Amygdala (tissue), 56 donors: ENCODE results near the gene GADD45G.
A peak's percentile ranks its signal among the peaks of the same experiment; 100 is the strongest.

Experiments used
- DNase-seq, 56 donors: peaks; one replicate each; lab custom pipeline; 2025; lab: John Stamatoyannopoulos, UW

GADD45G gene

DNA sequence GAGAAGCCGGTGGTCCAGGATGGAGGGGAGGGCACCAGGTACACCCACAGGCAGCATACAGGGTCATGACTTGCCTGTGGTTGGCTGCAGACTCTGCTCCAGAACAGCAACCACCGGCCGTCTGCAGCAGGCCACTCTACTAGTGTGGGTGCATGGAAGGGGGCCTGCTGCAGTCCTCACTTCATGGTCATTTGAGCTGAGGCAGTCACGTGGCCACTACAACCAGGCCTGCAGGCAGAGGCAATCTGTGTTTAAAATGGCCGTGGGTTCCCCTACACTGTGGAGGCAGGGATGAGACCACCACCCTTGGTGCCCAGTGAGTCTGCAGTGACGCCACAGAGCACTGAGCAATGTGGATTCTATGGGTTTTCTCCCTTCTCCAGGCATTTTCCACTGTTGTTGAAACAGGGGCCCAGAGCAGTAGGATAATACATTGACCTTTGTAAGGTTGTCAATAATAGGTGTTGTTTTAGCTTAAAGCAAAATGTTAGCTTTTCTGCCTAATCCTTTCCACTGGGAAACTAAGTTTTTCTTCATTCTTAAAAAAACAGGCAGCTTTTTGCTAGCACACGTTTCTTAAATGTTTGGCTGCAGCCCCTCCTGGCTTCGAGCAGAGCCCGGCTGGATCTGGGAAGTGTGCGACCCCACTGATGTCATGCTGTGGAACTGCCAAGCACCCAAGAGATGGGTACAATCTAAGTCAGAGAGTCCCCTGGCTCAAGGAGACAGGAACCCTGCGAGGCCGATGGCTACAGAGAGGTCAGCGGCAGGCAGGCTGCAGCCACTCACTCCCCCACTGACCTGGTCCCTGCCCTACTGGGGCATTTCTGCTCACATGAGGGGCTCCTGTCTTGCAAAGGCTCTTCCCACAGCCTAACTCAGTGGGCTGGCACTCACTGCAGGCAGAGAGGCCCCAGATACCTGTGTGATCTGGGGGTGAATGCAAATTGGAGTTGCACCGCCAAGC lies 21.2 kb downstream of the GADD45G start:
- DNase-seq: no peak

- DNase-seq: no peak
Measured at GRCh38 chr9:89626741-89627265, 22.0 kb downstream of the GADD45G start.

DNA sequence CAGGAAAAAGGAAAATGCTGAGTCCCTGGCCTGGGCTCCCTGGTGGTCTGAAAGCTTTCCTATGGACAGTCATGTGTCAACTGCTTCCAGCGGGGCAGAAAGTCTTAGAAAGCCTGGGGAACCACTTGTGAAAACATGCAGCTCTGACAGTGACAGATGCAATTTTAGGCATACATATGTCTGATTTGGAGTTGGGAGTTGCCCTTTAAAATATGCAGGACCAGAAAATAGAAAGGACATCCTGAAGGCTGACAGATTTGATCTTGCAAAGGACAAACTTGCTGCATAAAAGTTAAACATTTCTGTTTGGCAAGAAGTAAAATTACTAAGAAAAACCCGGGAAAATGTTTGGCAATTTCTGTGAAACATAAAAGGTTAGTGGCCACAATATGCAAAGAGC lies 23.8 kb downstream of the GADD45G start:
- no peak for DNase-seq

DNA sequence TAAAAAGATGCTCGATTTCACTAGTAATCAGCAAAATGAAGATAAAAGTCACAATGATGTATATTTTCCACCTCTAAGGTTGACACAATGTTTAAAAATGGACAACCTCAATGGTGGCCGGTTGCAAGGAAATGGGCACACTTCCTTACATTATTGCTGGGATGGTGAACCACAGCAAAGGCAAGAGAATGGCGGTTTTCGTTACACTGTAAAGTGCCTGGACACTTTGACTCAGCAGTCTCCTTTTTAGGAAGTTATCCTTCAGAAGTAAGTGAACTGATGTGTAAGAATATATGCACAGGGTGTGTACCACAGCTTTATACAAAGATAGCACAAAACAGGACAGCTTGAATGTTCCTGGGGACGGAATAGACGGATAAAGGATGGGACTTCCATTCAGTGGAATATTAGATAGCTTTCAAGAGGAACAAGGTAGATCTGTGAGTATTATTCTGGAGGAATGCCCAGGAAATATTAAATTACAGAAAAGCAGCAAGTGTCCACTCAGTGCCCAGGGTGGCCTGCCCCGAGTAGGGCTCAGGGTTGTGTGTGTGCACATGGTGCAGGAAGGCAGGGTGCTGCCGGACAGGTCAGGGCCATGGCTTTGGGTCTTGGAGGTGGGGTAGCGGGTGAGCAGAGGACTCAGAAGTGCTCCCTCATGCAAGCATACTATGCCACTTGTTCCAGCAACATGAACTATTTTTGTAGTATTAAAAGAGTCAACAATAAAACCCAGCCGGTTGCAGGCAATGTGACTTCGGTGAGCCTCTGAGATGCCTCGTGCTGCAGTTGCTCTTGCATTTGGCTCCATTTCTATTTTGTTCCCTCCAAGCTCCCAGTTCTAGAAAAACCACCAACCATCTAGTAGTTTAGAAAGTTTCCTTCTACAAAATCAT lies 24.5 kb downstream of the GADD45G start:
- DNase-seq: no peak

DNA sequence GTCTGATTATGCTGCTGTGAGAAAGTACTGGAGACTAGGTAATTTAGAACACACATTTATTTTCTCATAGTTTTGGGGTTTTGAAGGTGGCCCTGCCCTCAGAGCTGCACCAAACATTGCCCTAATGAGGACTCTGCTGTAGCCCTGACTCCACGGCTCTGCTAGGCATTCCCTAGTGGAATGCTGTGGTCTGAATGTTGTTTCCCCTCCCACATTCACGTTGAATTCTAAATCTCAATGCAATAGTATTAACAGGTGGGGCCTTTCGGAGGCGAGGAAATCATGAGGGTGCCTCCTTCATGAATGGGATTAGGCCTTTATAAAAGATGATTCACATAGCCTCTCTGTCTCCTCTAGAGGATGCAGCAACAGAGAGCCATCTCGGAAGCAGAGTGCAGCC lies 25.7 kb downstream of the GADD45G start:
- DNase-seq: no peak

- peak in 10 of 56 donors; percentile 20 to 62 (median 30) for DNase-seq
Measured at GRCh38 chr9:89631384-89631783, 26.6 kb downstream of the GADD45G start.

- no peak for DNase-seq
Measured at GRCh38 chr9:89632192-89632733, 27.5 kb downstream of the GADD45G start.

DNA sequence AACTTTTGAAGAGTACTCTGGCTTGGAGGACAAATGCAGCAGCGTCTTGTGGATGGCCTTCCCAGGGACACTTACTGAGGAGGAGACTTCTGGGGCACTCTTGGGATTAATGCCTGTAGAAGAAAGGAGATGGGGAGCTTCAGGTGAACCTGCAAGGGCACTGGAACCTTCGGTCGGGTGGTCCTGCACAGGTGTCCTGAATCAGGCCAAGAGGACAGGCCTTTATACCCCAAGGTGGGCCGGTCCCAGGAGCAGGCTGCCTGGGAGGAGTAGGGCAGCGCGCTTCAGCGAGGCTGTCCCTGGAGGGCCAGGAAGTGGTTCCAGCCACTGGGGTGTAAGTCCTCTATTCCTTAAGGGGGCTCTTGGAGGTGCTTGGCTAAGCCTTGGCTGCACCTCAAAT lies 27.9 kb downstream of the GADD45G start:
- DNase-seq: no peak

DNA sequence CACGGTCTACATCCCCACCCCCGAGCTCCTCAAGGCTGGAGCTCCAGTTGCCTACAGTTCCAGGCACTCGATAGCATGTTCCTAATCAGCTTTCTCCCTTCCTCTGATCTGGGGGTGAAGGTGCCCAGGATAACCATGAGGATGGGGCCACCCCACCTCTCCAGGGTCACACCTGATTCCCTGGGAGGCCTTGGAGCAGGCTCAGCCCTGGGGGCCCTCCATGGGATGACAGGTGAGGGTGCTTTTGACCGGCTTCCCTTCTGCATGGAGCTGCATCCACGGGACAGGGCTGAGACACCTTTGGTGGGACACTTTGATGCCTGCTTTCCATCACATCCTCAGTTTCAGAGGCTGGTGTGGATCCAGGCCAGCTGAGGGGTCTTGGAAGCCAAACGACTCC lies 28.6 kb downstream of the GADD45G start:
- DNase-seq: no peak

- no peak for DNase-seq
Measured at GRCh38 chr9:89633920-89634319, 29.1 kb downstream of the GADD45G start.

GRCh38 chr9:89634995-89635742 lies 30.4 kb downstream of the GADD45G start:
- peak in 1 of 56 donors; percentile 19 for DNase-seq

- DNase-seq: no peak
Measured at GRCh38 chr9:89635816-89636215, 31.0 kb downstream of the GADD45G start.

DNA sequence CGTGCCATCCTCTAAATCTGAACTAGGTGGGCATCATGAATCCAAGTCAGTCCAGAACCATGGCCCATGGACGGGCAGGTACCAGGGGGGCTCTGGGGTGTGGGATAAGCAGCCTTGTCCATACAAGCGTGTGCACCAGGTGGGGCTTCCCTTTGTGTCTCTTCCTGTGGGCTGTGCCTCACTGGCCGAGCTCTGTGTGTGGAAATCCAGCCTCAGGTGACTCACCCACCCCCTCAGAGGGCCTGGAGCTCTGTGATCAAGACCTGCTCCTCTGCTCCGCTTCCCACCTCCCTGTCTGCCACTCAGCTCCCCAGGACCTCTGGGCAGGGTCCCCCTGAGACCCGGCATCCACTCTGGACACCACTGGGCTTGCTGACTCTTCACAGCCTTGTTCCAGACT lies 33.0 kb downstream of the GADD45G start:
- DNase-seq: no peak

GRCh38 chr9:89638359-89638758 lies 33.5 kb downstream of the GADD45G start:
- DNase-seq: no peak

DNA sequence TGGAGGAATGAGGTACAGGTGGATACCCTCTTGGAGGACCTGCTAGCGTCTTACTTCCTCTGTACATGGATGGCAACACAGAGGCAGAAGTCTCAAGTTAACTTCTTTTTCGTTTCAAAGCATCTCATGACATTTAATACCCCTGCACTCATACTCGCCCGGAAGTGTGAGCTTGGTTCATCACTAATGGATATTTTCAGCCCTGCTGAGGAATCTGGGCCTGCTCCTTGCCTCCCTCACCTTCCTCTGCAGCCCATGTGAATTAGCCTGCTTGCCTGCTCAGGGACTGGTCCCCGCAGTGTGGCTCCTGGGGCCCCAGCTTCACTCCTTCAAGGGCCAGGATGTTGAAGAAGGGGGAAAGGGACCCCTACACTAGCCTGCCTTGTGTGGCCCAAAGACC lies 34.1 kb downstream of the GADD45G start:
- no peak for DNase-seq

GRCh38 chr9:89639367-89639795 lies 34.6 kb downstream of the GADD45G start:
- DNase-seq: peak in 24 of 56 donors; percentile 19 to 72 (median 46)

- DNase-seq: no peak
Measured at GRCh38 chr9:89639961-89640360, 35.1 kb downstream of the GADD45G start.

DNA sequence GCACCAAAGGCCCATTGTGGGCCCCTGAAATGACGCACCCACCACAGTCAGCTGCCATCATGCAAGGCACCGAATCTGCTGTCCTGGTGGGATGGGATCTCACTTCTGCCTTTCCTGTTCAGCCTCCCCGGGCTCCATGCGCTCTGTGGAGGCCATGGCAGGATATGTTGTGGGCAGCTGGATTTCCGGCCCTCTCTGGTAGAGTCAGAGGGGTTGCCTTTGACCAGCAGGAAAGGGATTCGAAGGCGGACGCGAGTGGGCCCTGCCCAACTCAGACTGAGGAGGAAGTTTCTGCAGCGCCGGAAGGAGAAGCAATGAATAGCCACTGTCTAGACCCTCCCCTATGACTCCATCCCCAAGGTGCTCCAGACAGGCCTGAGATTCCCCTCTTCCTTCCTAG lies 35.5 kb downstream of the GADD45G start:
- peak in 6 of 56 donors; percentile 18 to 48 (median 30) for DNase-seq

DNA sequence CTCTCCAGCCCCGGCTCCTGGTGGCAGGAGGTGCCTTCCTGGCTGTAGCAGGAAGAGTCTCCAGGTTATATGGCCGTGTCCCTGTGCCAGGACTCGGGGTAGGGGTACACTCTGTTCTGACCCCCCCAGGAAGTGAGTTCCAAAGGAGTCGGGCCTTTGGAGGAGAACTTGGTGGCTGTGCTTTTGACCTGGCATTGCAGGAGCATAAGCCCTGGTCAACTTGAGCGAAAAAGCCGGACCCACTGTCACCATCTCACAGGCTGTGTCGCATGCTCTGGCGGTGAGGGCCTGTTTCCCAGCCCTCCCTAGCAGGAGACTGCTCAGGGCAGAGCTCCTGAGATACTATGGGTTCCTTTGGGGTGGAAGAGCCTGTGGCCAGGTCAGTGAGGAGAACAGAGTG lies 36.0 kb downstream of the GADD45G start:
- DNase-seq: no peak

DNA sequence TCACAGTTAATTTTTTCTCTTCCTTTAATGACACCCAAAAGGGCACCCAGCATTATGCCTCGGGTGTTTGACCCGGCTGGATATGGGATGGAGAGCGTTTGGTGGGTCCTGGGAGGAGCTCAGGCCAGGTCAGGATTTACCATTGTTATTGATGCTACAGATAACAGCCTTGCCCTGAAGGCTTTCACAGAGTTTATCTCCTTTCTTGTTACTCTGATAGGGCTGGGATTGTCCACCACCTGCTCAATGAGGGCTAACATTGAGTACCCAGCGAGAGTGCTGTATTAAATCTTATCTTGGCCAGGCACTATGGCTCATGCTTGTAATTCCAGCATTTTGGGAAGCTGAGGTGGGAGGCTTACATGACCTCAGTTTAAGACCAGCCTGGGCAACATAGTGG lies 37.2 kb downstream of the GADD45G start:
- DNase-seq: no peak
